ENCODE results near the gene OVCA2.

OVCA2 gene

GRCh38 chr17:2015314-2015713 is 26.5 kb upstream of the OVCA2 start:
- no peak for DNase-seq

GRCh38 chr17:2016494-2016893 is 25.3 kb upstream of the OVCA2 start:
- no peak for DNase-seq

GRCh38 chr17:2017274-2017941 is 24.4 kb upstream of the OVCA2 start:
- no peak for DNase-seq

GRCh38 chr17:2018716-2019510 is 22.9 kb upstream of the OVCA2 start:
- no peak for DNase-seq

DNA sequence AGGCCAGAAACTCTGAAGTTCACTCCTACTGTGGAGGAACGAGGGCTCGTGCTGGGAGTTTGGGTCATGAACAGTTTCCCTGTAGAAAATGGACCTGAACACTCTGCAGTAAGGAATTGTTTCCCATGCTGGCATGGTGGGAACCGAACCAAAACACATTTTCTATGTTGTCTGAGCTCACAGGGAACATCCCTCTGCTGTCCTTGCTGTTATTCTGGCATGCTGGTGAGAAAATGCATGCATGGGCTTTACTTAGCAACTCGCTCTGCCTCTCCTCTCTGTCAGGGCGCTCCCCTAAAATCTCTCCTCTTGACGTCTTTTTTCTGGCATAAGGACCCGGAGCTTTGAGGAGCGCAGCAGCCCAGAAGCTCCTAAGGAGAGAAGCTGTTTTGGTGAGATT is 22.1 kb upstream of the OVCA2 start:
- no peak for DNase-seq

DNA sequence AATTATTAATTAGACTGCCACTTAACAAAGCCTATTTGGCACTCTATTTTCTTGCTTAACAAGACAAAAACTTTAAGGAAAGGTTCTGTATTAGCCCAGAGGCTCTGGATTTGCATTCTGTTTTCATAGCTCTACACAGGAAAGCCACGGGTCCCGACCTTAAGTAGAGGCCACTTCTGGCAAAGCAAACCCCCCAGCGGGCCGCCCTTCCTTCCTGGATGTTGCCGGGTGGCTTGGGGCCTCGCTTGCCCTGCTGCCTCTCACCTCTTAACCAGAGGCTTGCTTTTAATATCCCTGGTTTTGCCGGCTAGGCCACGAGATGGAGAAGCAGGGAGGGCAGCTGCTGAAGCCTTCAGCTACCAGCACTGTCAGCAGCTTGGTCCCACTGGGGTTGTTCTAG is 21.1 kb upstream of the OVCA2 start:
- DNase-seq: no peak

GRCh38 chr17:2022647-2023240 is 19.1 kb upstream of the OVCA2 start:
- DNase-seq: no peak

DNA sequence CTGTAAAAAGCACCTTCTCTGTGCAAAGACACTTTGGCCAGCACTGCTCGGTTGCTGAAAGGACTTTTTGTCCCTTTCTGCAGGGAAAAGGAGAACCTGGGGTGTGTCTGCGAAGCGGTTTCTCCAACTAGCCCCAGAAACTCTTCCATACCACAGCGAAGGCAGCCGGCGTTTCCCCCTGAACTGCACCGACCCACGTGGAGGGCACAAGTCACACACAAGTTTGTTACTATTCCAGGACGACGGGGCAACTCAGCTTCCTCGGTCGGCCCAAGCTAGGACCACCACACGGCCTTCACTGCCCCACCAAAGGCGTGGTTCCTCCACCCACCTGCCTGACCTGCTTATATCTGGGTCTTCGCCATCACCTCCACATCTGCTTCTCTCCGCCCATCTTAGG is 18.6 kb upstream of the OVCA2 start:
- DNase-seq: no peak

GRCh38 chr17:2023692-2024571 is 17.9 kb upstream of the OVCA2 start:
- peak in 1 of 2 experiments; percentile 36 for DNase-seq

GRCh38 chr17:2024572-2025219 is 17.1 kb upstream of the OVCA2 start:
- DNase-seq: no peak

DNA sequence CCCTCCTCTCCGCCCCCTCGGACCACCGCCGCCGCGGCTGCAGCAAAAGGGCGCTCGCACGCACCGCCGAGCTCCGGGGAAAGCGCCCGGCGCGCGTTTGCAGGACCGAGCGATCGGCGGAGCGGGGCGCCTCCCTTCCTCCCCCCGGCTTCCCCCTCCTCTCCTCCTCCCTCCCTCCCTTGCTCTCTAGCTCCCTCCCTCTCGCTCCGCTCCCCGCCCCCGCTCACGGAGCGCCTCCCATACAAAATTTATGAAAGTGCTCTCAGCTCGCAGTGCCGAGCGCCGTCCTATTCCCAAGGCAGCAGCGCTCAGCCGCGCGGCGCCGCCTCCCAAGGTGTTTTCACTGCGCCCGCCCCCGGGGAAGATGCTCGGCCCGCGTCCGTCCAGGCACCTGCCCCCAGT is 16.6 kb upstream of the OVCA2 start, which contains the start of gene RTN4RL1:
RTN4RL1 (minus strand) TSS at position 115 of the 402 bp plus-strand sequence. CDS start 469 bp downstream, outside the sequence.
- peak; percentile 10 to 56 for DNase-seq

- DNase-seq: peak in 1 of 2 experiments; percentile 47
Observed at GRCh38 chr17:2025622-2026309, 16.1 kb upstream of the OVCA2 start.

DNA sequence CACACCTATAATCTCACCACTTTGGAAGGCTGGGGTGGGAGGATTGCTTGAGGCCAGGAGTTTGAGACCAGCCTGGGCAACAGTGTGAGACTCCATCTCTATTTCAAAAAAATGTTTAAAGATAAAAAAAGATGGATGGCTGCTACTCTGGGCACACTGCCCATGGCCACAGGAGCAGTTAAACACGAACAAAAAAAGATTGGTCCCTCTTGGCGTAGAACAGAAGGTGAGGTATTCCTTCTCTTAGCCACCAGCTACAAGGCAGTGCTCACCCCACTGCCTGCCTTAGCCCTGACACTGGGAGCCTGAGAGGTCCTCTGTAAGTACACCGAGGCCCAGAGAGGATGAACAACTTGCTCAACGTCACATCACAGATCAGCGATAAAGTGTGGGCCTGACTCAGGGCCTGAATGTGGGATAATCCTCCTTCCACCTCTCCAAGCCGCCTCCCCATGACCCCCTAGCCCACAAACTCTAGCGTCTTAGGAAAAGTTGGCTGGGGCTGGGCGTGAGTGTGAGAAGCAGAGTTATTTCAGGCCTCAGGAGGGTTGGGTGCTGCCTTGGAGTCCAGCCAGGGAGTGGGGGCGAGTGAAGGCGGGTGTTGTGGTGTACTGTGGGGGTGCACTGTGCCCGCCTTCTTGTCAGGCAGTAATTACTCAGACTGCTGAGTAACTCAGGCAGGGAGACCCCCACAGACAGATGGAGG is 14.1 kb upstream of the OVCA2 start:
- no peak for DNase-seq

- DNase-seq: no peak
Observed at GRCh38 chr17:2028234-2028614, 13.6 kb upstream of the OVCA2 start.

- DNase-seq: no peak
Observed at GRCh38 chr17:2028737-2029136, 13.1 kb upstream of the OVCA2 start.

DNA sequence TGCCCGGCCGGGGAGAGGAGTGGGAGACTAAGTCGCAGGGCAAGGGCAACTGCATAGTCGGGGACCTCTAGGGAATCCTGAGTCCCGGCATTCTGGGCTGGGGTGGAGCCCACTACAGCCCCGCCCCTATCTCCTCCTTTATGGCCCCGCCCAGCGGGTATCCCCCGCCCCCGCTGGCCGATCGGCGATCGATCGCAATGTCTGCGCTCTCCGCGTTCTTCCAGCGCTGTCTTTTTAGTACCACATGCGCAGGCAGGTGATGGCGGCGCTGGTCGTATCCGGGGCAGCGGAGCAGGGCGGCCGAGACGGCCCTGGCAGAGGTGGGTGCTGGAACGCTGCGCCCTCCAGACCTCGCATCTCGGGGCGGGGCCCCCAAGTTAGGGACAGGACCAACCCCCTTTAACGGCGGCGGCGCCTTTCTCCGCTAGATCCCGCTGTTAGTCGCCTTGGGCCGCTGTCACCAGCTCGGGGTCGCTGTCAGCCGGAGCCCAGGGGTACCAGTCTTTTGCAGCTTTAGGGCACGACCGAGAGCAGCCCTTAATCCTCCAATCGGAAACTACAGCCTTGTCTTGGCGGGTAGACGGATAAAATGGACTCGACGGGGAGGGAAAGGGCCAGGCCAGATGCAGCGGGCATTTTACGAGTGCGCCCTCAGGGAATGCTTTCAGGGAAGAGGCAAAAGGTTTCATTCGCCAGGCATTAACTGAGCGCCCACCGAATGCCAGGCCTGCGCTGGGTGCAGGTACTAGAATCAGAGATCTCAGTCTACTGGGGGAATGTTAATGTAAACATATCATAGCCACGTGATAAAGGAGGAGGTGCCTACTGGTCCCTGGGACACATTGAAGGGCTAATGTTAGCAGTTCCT is 11.7 kb upstream of the OVCA2 start, which contains the start of gene DPH1:
DPH1 (plus strand) TSS at position 243 of the 868 bp plus-strand sequence; CDS start at position 260, 17 bp downstream.
- DNase-seq: peak; percentile 75 to 88

DNA sequence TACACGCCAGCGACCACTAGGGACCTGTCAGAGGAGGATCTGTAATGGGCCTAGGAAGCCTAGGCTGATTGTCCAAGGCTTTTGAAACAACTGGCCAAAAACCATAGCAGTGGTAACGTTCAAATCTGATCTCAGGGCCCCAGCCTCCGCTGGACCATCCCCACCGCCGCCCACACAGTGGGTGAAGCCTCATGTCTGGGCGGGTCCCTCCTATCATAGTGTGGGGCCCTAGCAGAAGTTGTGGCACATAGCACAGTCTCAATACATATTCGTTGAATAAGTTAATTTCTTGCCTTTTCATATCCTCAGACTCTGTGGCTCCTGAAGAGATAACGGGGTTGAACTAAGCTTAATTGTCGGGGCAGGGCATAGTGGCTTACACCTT is 11.1 kb upstream of the OVCA2 start:
- peak in 1 of 2 experiments; percentile 47 for DNase-seq

- DNase-seq: no peak
Observed at GRCh38 chr17:2033153-2033552, 8.7 kb upstream of the OVCA2 start.

- no peak for DNase-seq
Observed at GRCh38 chr17:2034157-2034556, 7.7 kb upstream of the OVCA2 start.

All from NCI-H1930 (cell line).